ENCODE results near the gene ROBO1.
"Not testable (repeated sequence)": the region's sequence is repeated elsewhere in the genome, so short reads cannot be mapped to it uniquely, and the experiment has no call there.

The ROBO1 gene

GRCh38 chr3:79217096-79217495, 550.7 kb downstream of the ROBO1 start:
- DNase-seq = no peak

- DNase-seq = no peak
Observed at GRCh38 chr3:79215286-79215685, 552.5 kb downstream of the ROBO1 start.

- DNase-seq = no peak
Observed at GRCh38 chr3:79211586-79212359, 556.0 kb downstream of the ROBO1 start.

GRCh38 chr3:79204351-79204750, 563.4 kb downstream of the ROBO1 start:
- no peak for DNase-seq

- no peak for DNase-seq
Observed at GRCh38 chr3:79203144-79203519, 564.7 kb downstream of the ROBO1 start.

- no peak for DNase-seq
Observed at GRCh38 chr3:79202471-79203143, 565.2 kb downstream of the ROBO1 start.

- DNase-seq = no peak
Observed at GRCh38 chr3:79200456-79200855, 567.3 kb downstream of the ROBO1 start.

GRCh38 chr3:79199966-79200365, 567.8 kb downstream of the ROBO1 start:
- no peak for DNase-seq

GRCh38 chr3:79187426-79187825, 580.4 kb downstream of the ROBO1 start:
- no peak for DNase-seq

- DNase-seq = no peak
Observed at GRCh38 chr3:79184251-79184650, 583.5 kb downstream of the ROBO1 start.

GRCh38 chr3:79183496-79183895, 584.3 kb downstream of the ROBO1 start:
- no peak for DNase-seq

- DNase-seq = no peak
Observed at GRCh38 chr3:79178471-79179180, 589.2 kb downstream of the ROBO1 start.

GRCh38 chr3:79175870-79176269, 591.9 kb downstream of the ROBO1 start:
- no peak for DNase-seq

- DNase-seq = not testable (repeated sequence)
Observed at GRCh38 chr3:79173259-79173658, 594.5 kb downstream of the ROBO1 start.

GRCh38 chr3:79172241-79172640, 595.6 kb downstream of the ROBO1 start:
- DNase-seq = no peak

GRCh38 chr3:79170021-79170420, 597.8 kb downstream of the ROBO1 start:
- no peak for DNase-seq

GRCh38 chr3:79167651-79168416, 600.0 kb downstream of the ROBO1 start:
- no peak for DNase-seq

- DNase-seq = no peak
Observed at GRCh38 chr3:79162653-79163052, 605.1 kb downstream of the ROBO1 start.

GRCh38 chr3:79161941-79162340, 605.9 kb downstream of the ROBO1 start:
- DNase-seq = no peak

GRCh38 chr3:79160421-79160820, 607.4 kb downstream of the ROBO1 start:
- no peak for DNase-seq

- DNase-seq = no peak
Observed at GRCh38 chr3:79159736-79160135, 608.1 kb downstream of the ROBO1 start.

GRCh38 chr3:79157191-79157590, 610.6 kb downstream of the ROBO1 start:
- DNase-seq = no peak

GRCh38 chr3:79154865-79155264, 612.9 kb downstream of the ROBO1 start:
- no peak for DNase-seq

Measured in activated CD4-positive, alpha-beta T cell treated with anti-CD3 and anti-CD28 coated beads, Interleukin-2, amount 50 U/mL, for 4 hours (primary cell).